PC-3 (cell line): Measurements from ENCODE around the gene HYKK. TPM values are rescaled to one million over a fixed set of nuclear protein-coding genes. Genes with fewer than 3 reads are reported as not detected.

Experiments used
- ATAC-seq: fragments of 200-7000 bp; cut with Tn5 transposase; 2 replicates; pipeline ENCODE4 v1.9.1; 2020; ENCODE audit warnings: mild to moderate bottlenecking, moderate library complexity
- BruUV-seq: library from RNA; stranded (reverse); fragments of 400-500 nt; replicated peaks from 2 replicates; lab custom pipeline; 2021; lab: Mats Ljungman, UMichigan
- CTCF ChIA-PET: fragments of 300-600 bp; sonication (Branson Sonifier 250); formaldehyde crosslinking; loops from one replicate; lab custom pipeline; 2022; ENCODE audit warnings: antibody characterized with exemption; lab: Charles Lee
- POLR2A ChIA-PET: fragments of 300-600 bp; sonication (Branson Sonifier 250); formaldehyde crosslinking; loops from one replicate; lab custom pipeline; 2022; ENCODE audit warnings: antibody characterized with exemption; ENCODE audit not compliant: unreplicated experiment; lab: Charles Lee
- DNase-seq: peaks from one replicate; pipeline ENCODE4 v3.0.0-alpha.2; 2015
- H2AFZ ChIP-seq: fragments of 300-600 bp; sonication (generic); 2 replicates; pipeline ENCODE4 v1.6.0; 2016; ENCODE audit warnings: antibody characterized with exemption, low read length
- H3F3A ChIP-seq: fragments of 300-600 bp; sonication (generic); one replicate; pipeline ENCODE4 v1.6.0; 2017; ENCODE audit warnings: antibody characterized with exemption, low read length, control low read depth, mild to moderate bottlenecking; ENCODE audit not compliant: unreplicated experiment
- H3K27ac ChIP-seq: fragments of 300-600 bp; sonication (generic); 2 replicates; pipeline ENCODE4 v1.5.1; 2016; ENCODE audit warnings: mild to moderate bottlenecking, low read length
- H3K27me3 ChIP-seq: fragments of 300-600 bp; sonication (generic); 2 replicates; pipeline ENCODE4 v1.6.1; 2016; ENCODE audit warnings: low read length, mixed read lengths
- H3K36me3 ChIP-seq: fragments of 300-600 bp; sonication (generic); 2 replicates; pipeline ENCODE4 v1.6.1; 2016; ENCODE audit warnings: low read depth, mixed run types, low read length, mixed read lengths
- H3K4me1 ChIP-seq: fragments of 300-600 bp; sonication (generic); 2 replicates; pipeline ENCODE4 v1.5.1; 2016; ENCODE audit warnings: low read length; ENCODE audit not compliant: insufficient read depth
- H3K4me2 ChIP-seq: fragments of 300-600 bp; sonication (generic); 2 replicates; pipeline ENCODE4 v1.6.0; 2016; ENCODE audit warnings: low read length
- H3K4me3 ChIP-seq: fragments of 300-600 bp; sonication (generic); 2 replicates; pipeline ENCODE4 v1.5.1; 2016; ENCODE audit warnings: mild to moderate bottlenecking, low read length, mixed read lengths
- H3K79me2 ChIP-seq: fragments of 300-600 bp; sonication (generic); 2 replicates; pipeline ENCODE4 v1.6.1; 2017; ENCODE audit warnings: low read length, mixed read lengths
- H3K9ac ChIP-seq: fragments of 300-600 bp; sonication (generic); 2 replicates; pipeline ENCODE4 v1.6.0; 2016; ENCODE audit warnings: mild to moderate bottlenecking, low read length
- H3K9me2 ChIP-seq: fragments of 300-600 bp; sonication (generic); replicated peaks from 2 replicates; pipeline ENCODE4 v1.6.1; 2016; ENCODE audit warnings: mixed run types, low read length, mixed read lengths
- H3K9me3 ChIP-seq: fragments of 300-600 bp; sonication (generic); 2 replicates; pipeline ENCODE4 v1.6.1; 2016; ENCODE audit warnings: low read length, mixed read lengths
- H4K20me1 ChIP-seq: fragments of 300-600 bp; sonication (generic); 2 replicates; pipeline ENCODE4 v1.6.1; 2016; ENCODE audit warnings: low read length, mixed read lengths
- EZH2 ChIP-seq: fragments of 300-600 bp; sonication (generic); IDR thresholded peaks from one replicate; pipeline ENCODE4 v1.6.1; 2017; ENCODE audit warnings: antibody characterized with exemption, mild to moderate bottlenecking, low read length; ENCODE audit not compliant: unreplicated experiment
- EZH2phosphoT487 ChIP-seq: fragments of 300-600 bp; sonication (generic); IDR thresholded peaks from 2 replicates; pipeline ENCODE4 v1.6.1; 2018; ENCODE audit warnings: mild to moderate bottlenecking, antibody characterized with exemption, low read length, borderline replicate concordance
- intact Hi-C: fragments of 100-400 bp; cut with micrococcal nuclease; formaldehyde crosslinking; loops from 2 replicates; pipeline ENCODE4 v1.9.0; 2023
- total RNA-seq: library from RNA; depleted of rRNA; stranded (reverse); fragments of >200 nt; gene quantifications from 2 replicates; pipeline ENCODE4 v1.2.3, GENCODE V29; 2014
- TF ChIP-seq, protein P1 (sequence below): fragments of 300-600 bp; sonication (generic); conservative IDR thresholded peaks from 2 replicates; pipeline ENCODE4 v1.5.1; 2017; ENCODE audit warnings: antibody characterized with exemption, low read depth, mild to moderate bottlenecking, low read length

The HYKK gene
- total RNA-seq, 1 experiment from 2014 or later, result 7.3 TPM

DNA sequence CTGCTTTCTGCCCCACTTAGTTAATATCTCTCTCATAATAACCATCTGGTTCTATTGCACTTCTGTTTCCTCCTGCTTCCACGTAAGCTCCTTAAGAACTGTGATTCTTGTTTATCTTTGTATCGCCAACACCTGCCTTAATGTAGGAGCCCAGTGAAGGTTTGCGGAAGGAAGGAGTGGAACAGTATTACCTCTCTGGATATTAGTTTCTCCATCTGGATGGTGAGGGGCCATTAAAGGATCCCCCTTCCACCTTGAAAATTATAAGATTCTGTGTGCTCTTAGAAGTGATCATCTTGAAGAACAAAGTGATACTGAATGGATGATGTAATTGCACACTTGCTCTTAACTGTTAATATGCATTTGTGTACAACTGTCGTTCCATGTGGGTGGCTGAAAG, 60.2 kb downstream of the HYKK start:
- ChIA-PET CTCF (no interaction called here), POLR2A (no interaction called here)
- no peak overlapping the region for H3K27ac ChIP-seq
- no peaks in the 10 kb centered on the region for H4K20me1 ChIP-seq
- peak; percentile 5 for DNase-seq
- no peaks in the 10 kb centered on the region for H3K9me3 ChIP-seq
- peak overlapping the region; percentile 89 for H2AFZ ChIP-seq
- TF ChIP-seq, protein P1, sequence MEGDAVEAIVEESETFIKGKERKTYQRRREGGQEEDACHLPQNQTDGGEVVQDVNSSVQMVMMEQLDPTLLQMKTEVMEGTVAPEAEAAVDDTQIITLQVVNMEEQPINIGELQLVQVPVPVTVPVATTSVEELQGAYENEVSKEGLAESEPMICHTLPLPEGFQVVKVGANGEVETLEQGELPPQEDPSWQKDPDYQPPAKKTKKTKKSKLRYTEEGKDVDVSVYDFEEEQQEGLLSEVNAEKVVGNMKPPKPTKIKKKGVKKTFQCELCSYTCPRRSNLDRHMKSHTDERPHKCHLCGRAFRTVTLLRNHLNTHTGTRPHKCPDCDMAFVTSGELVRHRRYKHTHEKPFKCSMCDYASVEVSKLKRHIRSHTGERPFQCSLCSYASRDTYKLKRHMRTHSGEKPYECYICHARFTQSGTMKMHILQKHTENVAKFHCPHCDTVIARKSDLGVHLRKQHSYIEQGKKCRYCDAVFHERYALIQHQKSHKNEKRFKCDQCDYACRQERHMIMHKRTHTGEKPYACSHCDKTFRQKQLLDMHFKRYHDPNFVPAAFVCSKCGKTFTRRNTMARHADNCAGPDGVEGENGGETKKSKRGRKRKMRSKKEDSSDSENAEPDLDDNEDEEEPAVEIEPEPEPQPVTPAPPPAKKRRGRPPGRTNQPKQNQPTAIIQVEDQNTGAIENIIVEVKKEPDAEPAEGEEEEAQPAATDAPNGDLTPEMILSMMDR, result no peak
- TF ChIP-seq EZH2, result no peak
- H3K4me3 ChIP-seq, result peak overlapping the region; percentile 77
- H3K9ac ChIP-seq, result no peak overlapping the region
- no peaks in the 10 kb centered on the region for H3K9me2 ChIP-seq
- no peaks in the 10 kb centered on the region for H3K36me3 ChIP-seq
- no peak for ATAC-seq
- intact Hi-C loops, result no loop called here
- H3K27me3 ChIP-seq, result no peaks in the 10 kb centered on the region
- H3K4me1 ChIP-seq, result peaks cover 4% of the 10 kb centered on the region
- no TSS peak for BruUV-seq
- peak overlapping the region; percentile 84 for H3K4me2 ChIP-seq
- peaks cover 39% of the 10 kb centered on the region for H3K79me2 ChIP-seq
- H3F3A ChIP-seq, result peaks cover 6% of the 10 kb centered on the region

DNA sequence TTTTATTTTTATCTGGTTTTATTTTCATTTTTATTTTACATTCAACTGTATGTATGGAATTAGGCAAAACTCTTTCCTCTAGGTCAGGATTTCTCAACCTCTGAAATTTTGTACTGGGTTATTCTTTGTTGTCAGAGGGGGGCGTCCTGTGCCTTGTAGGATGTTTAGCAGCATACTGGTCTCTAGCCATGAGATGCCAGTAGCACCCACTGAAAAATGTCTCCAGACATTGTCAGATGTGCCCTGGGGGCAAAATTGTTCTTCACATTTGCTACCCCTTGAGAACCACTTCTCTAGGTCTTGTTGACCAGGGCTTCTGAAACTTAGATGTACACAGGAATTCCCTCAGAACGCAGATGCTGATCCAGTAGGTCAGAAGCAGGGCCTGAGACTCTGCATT, 63.3 kb downstream of the HYKK start:
- H3K4me1 ChIP-seq, result no peaks in the 10 kb centered on the region

GRCh38 chr15:78571382-78571781, 64.0 kb downstream of the HYKK start:
- H3K4me2 ChIP-seq, result no peak overlapping the region
- no TSS peak for BruUV-seq
- H3K9me2 ChIP-seq, result no peaks in the 10 kb centered on the region
- H3K9me3 ChIP-seq, result no peaks in the 10 kb centered on the region
- no peak for ATAC-seq
- no peak overlapping the region for H3K27ac ChIP-seq
- H4K20me1 ChIP-seq, result no peaks in the 10 kb centered on the region
- H3F3A ChIP-seq, result peaks cover 2% of the 10 kb centered on the region
- intact Hi-C loops, result no loop called here
- no peak for DNase-seq
- H3K4me3 ChIP-seq, result no peak overlapping the region
- no peaks in the 10 kb centered on the region for H3K27me3 ChIP-seq
- H3K36me3 ChIP-seq, result no peaks in the 10 kb centered on the region
- ChIA-PET POLR2A (no interaction called here), CTCF (no interaction called here)
- no peak overlapping the region for H2AFZ ChIP-seq
- no peaks in the 10 kb centered on the region for H3K4me1 ChIP-seq
- no peak overlapping the region for H3K9ac ChIP-seq
- peaks cover 42% of the 10 kb centered on the region for H3K79me2 ChIP-seq
- TF ChIP-seq EZH2 (no peak), EZH2phosphoT487 (no peak)
- TF ChIP-seq, protein P1, result no peak

More for the DNA sequence above, 63.3 kb downstream of the HYKK start:
- H3K4me3 ChIP-seq, result no peak overlapping the region
- ATAC-seq (no peak), DNase-seq (no peak)
- no TSS peak for BruUV-seq
- TF ChIP-seq EZH2phosphoT487 (no peak), EZH2 (no peak)
- TF ChIP-seq, protein P1, result no peak
- H3F3A ChIP-seq, result peaks cover 6% of the 10 kb centered on the region
- no peaks in the 10 kb centered on the region for H3K36me3 ChIP-seq
- no peak overlapping the region for H3K9ac ChIP-seq
- no peak overlapping the region for H2AFZ ChIP-seq
- ChIA-PET POLR2A (no interaction called here), CTCF (no interaction called here)
- peaks cover 42% of the 10 kb centered on the region for H3K79me2 ChIP-seq
- no peaks in the 10 kb centered on the region for H3K9me2 ChIP-seq
- intact Hi-C loops, result no loop called here
- H3K4me2 ChIP-seq, result no peak overlapping the region
- no peaks in the 10 kb centered on the region for H4K20me1 ChIP-seq
- H3K27me3 ChIP-seq, result no peaks in the 10 kb centered on the region
- H3K27ac ChIP-seq, result no peak overlapping the region
- no peaks in the 10 kb centered on the region for H3K9me3 ChIP-seq
